ENCODE data around the gene A4GALT. TPM values are rescaled to one million over a fixed set of nuclear protein-coding genes. Genes with fewer than 3 reads are reported as not detected.
A peak's percentile ranks its signal among the peaks of the same experiment; 100 is the strongest.
"Not testable (repeated sequence)": the region's sequence is repeated elsewhere in the genome, so short reads cannot be mapped to it uniquely, and the experiment has no call there.

Gene A4GALT
- total RNA-seq, 4 donors from 2014 or later, result 6.2 to 17.3 (median 9.1) TPM

GRCh38 chr22:42670046-42670445 lies 50.6 kb downstream of the A4GALT start:
- Histone ChIP-seq H3K36me3 (no peaks in the 10 kb centered on the region), H3K27me3 (no peaks in the 10 kb centered on the region), H3K27ac (no peak overlapping the region), H3K9me3 (no peaks in the 10 kb centered on the region), H3K4me1 (peaks cover 0 to 9% (median 2%) of the 10 kb centered on the region in 4 donors), H3K4me3 (no peak overlapping the region)
- TF ChIP-seq POLR2A (IDR thresholded peaks at IDR 0.05), result no peak
- TF ChIP-seq, protein P1, sequence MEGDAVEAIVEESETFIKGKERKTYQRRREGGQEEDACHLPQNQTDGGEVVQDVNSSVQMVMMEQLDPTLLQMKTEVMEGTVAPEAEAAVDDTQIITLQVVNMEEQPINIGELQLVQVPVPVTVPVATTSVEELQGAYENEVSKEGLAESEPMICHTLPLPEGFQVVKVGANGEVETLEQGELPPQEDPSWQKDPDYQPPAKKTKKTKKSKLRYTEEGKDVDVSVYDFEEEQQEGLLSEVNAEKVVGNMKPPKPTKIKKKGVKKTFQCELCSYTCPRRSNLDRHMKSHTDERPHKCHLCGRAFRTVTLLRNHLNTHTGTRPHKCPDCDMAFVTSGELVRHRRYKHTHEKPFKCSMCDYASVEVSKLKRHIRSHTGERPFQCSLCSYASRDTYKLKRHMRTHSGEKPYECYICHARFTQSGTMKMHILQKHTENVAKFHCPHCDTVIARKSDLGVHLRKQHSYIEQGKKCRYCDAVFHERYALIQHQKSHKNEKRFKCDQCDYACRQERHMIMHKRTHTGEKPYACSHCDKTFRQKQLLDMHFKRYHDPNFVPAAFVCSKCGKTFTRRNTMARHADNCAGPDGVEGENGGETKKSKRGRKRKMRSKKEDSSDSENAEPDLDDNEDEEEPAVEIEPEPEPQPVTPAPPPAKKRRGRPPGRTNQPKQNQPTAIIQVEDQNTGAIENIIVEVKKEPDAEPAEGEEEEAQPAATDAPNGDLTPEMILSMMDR (IDR thresholded peaks at IDR 0.05), result no peak
- no peak for DNase-seq

DNA sequence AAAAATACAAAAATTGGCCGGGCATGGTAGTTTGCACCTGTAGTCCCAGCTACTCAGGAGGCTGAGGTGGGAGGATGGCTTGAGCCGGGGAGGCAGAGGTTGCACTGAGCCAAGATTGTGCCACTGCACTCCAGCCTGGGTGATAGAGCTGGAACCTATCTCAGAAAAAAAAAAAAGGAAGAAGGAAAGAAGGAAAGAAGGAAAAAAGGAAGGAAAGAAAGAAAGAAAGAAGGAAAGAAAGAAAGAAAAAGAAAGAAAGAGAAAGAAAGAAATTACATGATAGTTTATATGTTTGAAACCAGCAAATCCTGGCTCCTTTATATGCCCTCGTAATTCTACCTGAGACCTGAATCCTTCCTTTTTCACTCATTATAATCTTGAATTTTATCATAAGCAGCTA lies 54.3 kb downstream of the A4GALT start:
- not testable (repeated sequence) for H3K36me3 ChIP-seq, H3K27ac ChIP-seq, H3K27me3 ChIP-seq, H3K9me3 ChIP-seq, H3K4me3 ChIP-seq, DNase-seq
- peaks cover 0 to 13% (median 10%) of the 10 kb centered on the region in 4 donors for H3K4me1 ChIP-seq

DNA sequence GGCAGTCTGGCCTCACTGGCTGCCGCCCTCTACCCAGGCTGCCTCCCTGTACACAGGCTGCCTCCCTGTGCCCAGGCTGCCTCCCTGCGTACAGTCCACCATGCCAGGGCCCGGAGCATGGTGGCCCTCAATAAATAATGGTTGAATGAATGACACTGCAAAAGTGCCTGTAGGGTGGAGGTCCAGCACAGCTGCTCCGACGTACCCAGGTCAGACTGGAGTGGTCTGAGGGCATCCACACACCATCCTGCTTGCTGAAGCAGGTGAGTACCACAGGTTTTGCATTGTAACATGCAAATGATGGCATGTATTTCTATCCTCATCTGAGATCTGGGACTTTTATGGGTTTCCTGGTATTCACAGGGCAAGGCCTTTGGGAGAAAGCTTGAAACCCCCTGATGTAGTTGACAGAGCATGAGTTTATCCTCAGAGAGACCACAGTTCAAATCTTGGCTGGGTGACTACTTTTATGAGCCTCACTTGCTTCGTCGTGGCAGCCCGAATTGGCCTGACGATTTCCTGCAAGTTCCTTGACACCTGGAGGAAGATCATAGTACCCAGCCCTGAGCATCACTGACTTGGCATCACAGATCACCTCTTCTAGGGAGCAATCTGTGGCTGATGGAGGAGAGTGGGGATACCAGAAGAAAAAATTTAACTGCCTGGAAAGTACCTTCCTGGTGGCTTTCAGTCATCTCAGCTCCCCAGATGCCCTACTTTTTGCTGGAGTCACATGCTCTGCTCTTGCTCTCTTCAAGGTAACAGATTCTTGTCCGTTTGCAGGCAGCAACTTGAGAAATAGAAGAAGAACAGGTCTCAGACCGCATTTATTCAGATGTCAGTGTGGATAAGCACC lies 55.5 kb downstream of the A4GALT start:
- DNase-seq, result peak in 1 of 3 donors; percentile 51
- TF ChIP-seq POLR2A (IDR thresholded peaks at IDR 0.05), result no peak
- TF ChIP-seq, protein P1 (IDR thresholded peaks at IDR 0.05), result no peak

DNA sequence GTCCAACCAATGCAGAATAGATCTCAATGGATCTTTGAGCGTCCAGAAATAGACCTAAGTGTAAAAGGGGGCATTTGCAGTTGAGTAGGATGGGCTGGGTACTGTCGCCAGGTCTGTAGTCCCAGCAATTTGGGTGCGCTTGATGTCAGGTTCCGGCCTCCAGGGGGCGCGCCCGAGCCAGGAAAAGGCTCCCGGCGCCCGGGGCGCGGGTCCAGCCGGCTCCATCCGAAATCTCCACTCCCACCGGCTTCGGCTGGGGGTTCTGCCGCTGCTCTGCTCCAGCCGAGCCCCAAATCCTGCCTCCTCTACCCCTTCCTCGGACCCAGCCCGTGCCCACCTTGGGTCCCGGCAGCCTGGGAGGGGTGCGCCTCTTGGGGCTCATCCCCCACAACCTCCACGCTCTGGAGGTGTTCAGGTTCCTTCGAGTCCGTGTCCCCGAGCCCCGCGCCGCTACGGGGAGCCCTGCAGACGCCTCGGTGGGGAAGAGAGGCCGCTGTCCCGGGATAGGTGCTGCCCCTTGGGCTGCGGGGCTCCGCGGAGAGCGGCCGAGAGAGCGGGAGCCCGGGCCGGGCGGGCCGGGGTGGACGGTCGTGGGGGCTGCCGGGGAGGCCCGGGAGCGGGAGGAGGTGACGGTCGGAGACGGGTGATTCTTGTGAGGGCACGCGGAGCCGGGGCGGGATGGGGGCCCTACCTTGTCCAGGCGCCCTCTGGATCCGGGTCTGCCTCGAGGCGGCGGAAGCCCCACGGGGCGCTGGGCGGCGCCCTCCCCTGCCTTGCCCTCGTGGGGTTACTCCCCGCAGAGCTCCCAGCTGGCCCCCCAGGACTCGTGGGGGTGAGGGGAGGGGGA lies 58.5 kb downstream of the A4GALT start:
- peak overlapping the region in 2 of 4 donors; percentile 24 to 70 for H3K27ac ChIP-seq
- TF ChIP-seq, protein P1 (IDR thresholded peaks at IDR 0.05), result peak; percentile 67 to 91 (median 75)
- TF ChIP-seq POLR2A (IDR thresholded peaks at IDR 0.05), result peak in 1 of 2 donors; percentile 14

More for the DNA sequence above, 55.5 kb downstream of the A4GALT start:
- Histone ChIP-seq H3K36me3 (no peaks in the 10 kb centered on the region), H3K4me3 (no peak overlapping the region), H3K4me1 (peaks cover 0 to 12% (median 7%) of the 10 kb centered on the region in 4 donors), H3K27ac (peak overlapping the region in 1 of 4 donors; percentile 49), H3K9me3 (no peaks in the 10 kb centered on the region), H3K27me3 (no peaks in the 10 kb centered on the region)

DNA sequence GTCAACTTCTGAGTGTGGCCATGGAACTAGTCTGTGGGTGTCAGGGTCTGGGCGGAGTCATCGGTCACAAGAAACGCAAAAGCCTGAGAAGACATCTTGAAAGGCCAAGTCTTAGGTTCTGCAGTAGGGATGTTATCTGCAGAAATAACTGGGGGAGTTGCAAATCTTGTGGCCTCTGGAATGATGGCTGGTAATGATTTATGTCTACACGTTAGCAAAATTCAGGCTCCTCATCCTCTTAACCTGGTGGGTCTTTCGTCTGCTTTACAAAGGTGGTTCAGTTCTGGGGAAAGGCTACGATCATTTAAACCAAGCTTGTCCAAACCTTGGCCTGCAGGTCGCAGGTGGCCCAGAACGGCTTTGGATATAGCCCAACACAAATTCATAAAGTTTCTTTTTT lies 64.1 kb downstream of the A4GALT start:
- TF ChIP-seq POLR2A (IDR thresholded peaks at IDR 0.05), result no peak
- TF ChIP-seq, protein P1 (IDR thresholded peaks at IDR 0.05), result no peak
- peak overlapping the region in 1 of 4 donors; percentile 57 for H3K27ac ChIP-seq
- H3K36me3 ChIP-seq, result no peaks in the 10 kb centered on the region
- DNase-seq, result no peak
- no peaks in the 10 kb centered on the region for H3K9me3 ChIP-seq
- H3K4me1 ChIP-seq, result peaks cover 0 to 1% (median 0%) of the 10 kb centered on the region in 4 donors
- H3K27me3 ChIP-seq, result no peaks in the 10 kb centered on the region
- H3K4me3 ChIP-seq, result no peak overlapping the region

More for the DNA sequence above, 58.5 kb downstream of the A4GALT start:
- no peaks in the 10 kb centered on the region for H3K36me3 ChIP-seq
- peaks cover 0 to 12% (median 7%) of the 10 kb centered on the region in 4 donors for H3K4me1 ChIP-seq
- peak overlapping the region; percentile 41 to 57 (median 56) for H3K4me3 ChIP-seq
- H3K27me3 ChIP-seq, result no peaks in the 10 kb centered on the region
- peak; percentile 85 to 94 (median 85) for DNase-seq
- no peaks in the 10 kb centered on the region for H3K9me3 ChIP-seq
